GM10847 (cell line): ENCODE measurements around the gene MBTPS1.

Experiments
- POLR2A ChIP-seq: IDR thresholded peaks from 2 replicates; pipeline ENCODE4 v1.6.1; 2011; ENCODE audit not compliant: insufficient read length; ENCODE audit errors: extremely low read depth

MBTPS1 gene

DNA sequence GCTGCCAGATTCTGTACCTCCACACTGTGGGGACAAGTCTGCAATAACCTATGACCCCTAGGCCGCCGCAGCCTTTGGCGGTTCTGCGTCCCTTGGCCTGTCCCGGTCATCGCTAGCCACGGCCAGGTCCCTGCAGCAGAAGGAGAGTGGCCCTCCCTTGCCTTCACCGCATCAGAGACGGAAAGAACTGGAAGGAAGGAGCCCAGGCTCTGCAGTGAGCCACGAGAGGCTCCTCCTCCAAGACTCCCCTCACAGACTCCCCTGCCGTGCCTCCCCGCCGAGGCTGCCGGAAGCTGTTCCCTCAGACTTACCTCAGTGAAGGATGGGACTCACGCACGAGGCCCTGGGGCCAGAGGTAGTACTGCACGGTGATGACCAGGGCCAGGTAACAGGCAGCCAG is 85.2 kb downstream of the MBTPS1 start:
- no peak for TF ChIP-seq POLR2A

DNA sequence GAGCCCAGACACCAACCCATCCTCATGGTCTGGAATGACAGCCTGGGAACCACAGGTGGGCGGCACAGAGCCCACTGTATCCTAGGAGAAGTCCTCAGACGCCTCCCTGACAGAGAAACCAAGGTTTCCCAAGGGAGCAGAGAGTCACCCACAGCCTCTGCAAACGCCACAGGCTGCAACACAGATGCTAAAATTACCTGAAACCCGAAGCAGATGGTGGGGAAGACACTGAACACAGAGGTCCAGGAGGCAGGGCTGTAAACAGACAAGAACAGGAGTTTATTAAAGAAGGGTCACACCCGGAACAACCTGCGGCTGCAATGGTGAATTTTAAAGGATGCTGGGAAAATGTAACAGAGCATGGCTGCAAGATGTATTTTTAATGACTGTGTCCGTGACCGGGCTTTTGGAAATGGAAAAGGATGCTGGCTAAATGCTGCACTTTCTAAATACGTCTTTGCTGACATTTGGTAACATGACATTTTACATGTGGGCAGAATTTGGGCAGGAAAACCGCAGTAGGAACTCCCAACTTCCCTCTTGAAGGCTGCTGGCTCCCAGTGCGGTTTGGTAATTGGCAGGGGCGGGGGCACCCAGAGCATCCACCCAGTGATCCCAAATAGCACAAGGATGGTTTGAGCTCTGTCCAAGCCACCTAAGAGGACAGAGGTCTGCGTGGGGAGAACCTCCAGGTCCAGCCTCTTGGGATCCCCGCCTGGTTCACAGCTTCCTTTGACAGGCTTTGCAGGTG is 87.3 kb downstream of the MBTPS1 start:
- TF ChIP-seq POLR2A = no peak

DNA sequence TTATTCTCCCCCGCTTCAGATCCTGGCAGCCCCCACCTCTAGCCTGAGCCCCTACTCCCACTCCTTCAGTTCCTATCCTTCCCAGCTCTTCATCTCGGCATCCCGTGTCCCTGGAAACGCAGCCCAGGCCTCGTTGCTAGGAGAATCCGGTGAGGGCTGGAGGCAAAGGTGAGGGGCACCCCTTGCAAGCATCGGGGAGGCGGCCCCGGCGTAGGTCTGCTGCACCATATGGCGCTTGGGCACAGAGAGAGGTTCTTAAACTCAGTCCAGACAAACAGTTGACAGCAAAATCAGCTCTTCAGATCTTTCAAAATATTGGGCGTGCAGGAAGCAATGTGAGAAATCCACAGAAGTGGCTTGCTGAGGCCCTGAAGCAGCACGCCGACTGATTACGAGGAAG is 89.1 kb downstream of the MBTPS1 start:
- no peak for TF ChIP-seq POLR2A

DNA sequence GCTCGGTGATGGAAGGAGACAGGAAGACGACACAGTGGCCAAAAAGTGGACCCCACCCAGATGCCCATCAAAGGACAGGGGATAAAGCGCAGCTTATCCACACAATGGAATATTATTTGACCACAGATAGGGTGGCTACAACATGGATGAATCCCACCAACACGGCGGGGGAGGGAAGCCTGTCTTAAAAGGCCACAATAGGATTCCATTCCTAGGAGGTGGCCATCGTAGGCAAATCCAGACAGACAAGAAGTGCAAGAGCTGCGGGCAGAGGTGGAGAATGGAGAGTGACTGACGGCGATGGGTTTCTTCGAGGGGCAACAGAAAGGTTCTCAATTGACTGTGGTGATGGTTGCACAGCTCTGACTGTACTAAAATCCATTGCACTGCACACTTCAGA is 90.1 kb downstream of the MBTPS1 start:
- TF ChIP-seq POLR2A = no peak

DNA sequence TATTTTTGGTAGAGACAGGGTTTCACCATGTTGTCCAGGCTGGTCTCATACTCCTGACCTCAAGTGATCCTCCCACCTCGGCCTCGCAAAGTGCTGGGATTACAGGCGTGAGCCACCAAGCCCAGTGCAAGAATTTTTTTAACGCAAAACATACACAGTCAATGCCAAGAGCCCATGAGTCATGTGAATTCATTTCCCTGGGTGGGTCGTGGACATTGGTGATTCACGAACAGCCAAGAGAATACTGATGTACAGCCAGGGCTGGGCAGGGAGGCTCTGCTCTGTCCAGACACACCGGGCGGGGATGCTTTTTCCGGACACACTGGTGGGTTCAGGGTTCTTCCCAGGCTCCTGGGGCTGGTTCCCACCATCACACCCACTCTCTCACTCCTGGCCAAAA is 91.9 kb downstream of the MBTPS1 start:
- no peak for TF ChIP-seq POLR2A

DNA sequence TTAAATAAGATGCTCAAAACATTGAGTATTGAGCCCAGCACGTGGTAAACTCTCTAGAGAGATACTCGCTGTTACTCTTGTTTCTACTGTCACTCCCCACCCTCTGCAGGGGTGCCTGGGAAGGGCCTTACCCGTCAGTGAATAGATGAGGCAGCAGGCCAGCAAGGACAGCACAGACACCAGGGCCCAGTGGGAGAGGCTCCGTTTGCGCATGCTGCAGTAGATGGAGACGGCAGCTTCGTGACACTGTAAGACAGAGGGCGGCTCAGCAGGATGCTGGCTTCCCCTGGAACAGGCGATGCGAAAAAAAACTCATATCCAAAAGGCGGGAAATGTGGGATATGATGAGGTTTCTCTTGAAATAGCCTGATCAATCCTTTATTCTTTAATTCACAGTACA is 94.1 kb downstream of the MBTPS1 start:
- no peak for TF ChIP-seq POLR2A

DNA sequence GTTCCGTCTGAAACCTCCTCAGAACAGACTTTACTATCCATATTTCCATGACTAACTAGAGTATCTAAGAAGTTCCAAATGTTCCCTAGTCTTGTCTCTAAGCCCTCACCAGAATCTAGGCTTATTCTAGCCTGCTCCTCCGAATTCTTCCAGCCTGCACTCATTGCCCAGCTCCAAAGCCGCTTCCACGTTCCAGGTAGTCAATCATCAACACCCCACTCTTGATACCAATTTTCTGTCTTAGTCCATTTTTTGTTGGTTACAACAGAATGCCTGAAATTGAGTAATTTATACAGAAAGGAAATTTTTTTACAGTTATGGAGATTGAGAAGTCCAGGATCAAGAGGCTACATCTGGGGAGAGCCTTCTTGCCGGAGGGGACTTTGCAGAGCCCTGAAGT is 95.3 kb downstream of the MBTPS1 start:
- no peak for TF ChIP-seq POLR2A

DNA sequence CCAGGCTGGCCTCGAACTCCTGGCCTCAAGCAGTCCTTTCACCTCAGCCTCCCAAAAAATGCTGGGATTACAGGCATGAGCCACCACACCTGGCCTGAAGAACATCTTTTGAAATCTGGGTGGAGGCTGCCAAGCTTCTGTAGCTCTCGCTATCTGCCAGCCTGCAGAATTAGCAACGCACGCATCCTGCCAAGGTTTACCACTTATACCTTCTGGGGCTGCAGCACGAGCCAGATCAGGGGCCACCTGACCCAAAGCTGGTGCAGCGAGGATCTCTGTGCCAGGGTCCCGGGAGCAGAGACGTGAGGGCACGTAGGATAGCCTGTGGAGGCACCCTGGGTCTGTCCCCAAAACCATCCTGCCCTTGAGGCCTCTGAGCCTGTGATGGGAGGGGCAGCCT is 96.4 kb downstream of the MBTPS1 start:
- TF ChIP-seq POLR2A = no peak

DNA sequence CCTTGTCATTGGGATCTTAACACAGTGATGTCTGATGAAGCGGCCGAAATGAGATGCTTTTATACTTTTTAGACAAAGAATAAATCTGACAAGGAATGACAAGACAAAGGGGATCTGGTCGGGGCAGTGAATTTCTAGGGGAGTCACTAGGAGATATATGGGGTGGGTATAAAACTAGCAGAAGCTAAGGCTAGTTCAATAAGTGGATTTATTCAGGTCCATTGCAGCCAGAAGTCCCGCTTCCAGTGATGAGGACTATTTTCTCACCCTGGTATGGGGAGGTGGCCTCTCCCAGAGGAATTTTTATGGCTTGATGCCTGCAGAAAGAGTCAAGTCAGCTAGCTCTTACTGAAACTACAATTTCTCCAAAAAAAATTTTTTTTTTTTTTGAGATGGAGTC is 98.0 kb downstream of the MBTPS1 start:
- TF ChIP-seq POLR2A = no peak

DNA sequence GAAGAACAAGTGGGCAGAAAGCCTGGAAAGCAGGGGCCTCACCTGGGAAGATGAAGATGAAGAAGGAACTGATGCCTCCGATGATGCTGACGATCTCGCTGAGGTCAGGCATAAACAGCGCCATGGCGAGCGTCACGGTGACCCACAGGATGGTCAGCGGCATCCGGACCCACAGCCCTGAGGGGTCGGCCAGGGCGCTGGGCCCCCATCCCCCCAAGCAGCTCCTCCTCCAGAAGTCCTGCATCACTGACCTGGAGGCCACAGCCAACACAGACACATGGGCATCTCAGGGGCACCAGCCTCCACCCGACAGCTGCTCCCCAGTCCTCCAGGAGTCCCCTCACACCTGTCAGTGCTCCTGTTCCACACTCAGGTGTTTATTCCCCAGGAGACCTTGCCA is 100.3 kb downstream of the MBTPS1 start:
- no peak for TF ChIP-seq POLR2A

DNA sequence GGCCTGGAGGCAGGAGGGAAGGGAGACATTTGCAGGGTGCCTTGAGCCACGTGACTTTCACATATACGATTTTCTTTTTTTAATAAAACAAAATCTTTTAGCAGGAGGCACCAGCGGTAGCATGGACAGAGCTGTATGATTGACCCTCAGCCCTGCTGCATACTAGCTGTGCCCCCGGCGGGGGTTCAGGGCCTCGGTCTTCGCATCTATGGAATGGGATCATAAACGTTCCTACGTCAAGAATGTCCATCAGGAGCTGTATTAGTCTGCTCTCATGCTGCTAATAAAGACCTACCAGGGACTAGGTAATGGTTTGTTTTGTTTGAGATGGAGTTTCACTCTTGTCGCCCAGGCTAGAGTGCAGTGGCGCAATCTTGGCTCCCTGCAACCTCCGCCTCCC is 101.3 kb downstream of the MBTPS1 start:
- TF ChIP-seq POLR2A = no peak

DNA sequence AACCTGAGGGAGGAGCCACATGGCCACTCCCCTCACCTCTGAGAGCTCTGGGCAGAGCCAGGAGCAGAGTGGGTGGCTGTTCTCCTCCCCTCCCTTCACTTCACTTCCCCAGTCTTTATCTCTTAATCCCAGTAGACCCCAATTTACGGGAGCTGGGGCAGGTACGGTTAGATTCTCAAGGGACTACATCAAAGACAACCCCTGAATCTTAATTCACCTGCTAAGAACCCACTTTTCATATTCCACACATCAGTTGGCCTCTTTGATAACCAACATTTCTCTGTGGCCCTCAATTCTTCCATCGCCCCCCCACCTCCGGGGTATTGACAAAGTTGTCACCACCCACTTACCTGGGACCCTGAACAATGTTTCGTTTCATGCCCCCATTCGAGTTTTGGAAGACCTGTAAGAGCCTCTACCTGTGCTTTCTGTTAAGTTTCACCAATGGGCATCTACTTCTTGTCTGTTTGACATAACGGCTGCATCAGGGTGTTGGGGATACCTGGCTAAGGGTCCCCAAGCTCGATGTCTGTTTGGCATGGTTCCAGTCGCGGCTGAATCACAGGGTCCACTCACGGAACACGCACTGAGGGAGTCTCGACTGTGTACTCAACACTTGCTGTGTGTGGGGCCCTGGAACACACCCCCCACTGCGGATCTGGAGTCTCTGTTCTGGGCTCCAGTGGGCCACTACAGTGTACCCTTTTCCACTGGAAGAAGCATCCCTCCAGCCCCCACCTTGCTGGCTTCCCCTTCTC is 102.0 kb downstream of the MBTPS1 start:
- no peak for TF ChIP-seq POLR2A

DNA sequence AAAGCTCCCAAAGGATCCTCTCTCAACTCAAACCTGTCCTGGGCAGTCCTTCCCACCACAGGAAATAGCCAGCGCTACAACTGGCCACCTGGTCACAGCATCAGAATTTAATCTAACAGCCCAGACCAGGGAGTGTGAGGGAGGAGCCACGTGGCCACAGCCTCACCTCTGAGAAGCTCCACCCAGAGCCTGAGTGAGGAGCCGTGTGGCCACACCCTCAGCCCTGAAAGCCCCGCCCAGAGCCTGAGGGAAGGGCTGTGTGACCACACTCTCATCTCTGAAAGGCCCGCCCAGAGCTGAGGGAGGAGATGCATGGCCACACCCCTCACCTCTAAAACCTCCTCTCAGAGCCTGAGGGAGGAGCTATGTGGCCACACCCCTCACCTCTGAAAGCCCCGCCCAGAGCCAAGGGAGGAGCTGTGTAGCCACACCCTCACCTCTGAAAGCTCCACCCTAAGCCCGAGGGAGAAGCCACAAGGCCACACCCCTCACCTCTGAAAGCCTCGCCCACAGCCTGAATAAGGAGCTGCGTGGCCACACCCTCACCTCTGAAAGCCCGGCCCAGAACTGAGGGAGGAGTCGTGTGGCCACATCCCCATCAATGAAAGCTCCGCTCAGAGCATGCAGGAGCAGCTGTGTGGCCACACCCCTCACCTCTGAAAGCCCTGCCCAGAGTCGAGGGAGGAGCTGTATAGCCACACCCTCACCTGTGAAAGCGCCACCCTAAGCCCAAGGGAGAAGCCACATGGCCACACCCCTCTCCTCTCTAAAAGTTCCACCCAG is 102.8 kb downstream of the MBTPS1 start:
- TF ChIP-seq POLR2A = no peak

DNA sequence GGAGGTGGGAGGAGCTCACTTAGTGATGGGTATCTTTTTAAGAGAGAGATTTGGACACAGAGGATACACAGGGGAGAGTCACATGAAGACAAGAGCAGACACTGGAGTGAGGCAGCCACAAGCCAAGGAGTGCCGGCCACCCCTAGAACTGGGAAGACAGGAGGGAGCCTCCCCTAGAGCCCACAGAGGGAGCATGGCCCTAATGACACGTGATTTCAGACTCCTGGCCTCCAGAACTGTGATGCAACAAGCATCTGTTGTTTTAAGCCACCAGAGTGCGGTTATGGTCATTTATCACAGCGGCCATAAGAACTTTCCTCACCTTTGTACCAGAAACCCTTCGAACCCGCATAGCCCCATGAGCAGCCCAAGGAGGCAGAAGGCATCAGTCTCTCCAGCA is 107.5 kb downstream of the MBTPS1 start:
- TF ChIP-seq POLR2A = no peak

DNA sequence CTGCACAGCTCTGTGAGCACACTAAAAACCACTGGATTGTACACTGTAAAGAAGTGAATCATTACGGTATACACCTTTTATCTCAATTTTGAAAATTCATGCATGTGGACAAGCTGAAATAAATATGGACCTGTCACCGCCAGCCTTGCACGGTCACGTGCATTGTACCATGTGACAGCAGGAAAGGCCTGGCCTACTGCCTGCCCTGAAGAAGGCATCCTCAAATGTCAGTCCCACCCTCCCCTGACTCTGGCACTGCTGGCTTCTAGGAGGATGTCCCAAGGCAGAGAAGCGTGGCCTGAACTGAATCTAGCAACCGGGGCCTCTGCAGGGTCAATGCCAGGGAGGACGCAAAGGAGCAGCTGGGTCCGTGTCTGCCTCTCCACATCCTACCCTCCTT is 108.8 kb downstream of the MBTPS1 start:
- no peak for TF ChIP-seq POLR2A

DNA sequence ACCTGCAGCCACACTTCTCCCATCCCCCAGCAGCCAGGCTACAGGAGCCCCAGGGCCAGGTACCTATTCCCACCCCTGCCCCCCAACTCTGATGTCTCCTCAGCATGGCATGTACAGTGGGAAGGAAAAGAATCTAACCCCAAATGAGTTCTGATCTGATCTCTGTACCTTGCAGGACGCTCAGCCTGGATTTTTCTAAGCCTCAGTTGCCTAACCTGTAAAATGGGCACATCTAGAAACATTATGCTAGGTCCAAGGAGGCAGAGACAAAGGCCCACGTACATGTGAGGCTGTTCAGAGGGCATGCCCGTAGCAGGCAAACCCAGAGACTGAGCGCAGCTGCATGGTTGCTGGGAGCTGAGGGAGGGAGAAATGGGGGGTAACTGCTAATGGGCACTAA is 109.2 kb downstream of the MBTPS1 start:
- no peak for TF ChIP-seq POLR2A
